MM.1S (cell line): ENCODE data around the gene HDAC5.

Source experiments
- DNase-seq: peaks from one replicate; pipeline ENCODE4 v3.0.0-alpha.2; 2015
- H2AFZ ChIP-seq: fragments of 300-600 bp; sonication (generic); 2 replicates; pipeline ENCODE4 v1.6.0; 2016; ENCODE audit warnings: antibody characterized with exemption, low read length
- H3F3A ChIP-seq: fragments of 300-600 bp; sonication (generic); 2 replicates; pipeline ENCODE4 v1.6.1; 2016; ENCODE audit warnings: mild to moderate bottlenecking, antibody characterized with exemption, low read length, moderate library complexity, mixed read lengths; ENCODE audit not compliant: insufficient read depth
- H3K27ac ChIP-seq: fragments of 300-600 bp; sonication (generic); 2 replicates; pipeline ENCODE4 v1.5.1; 2016; ENCODE audit warnings: mild to moderate bottlenecking, low read length
- H3K27me3 ChIP-seq: fragments of 300-600 bp; sonication (generic); replicated peaks from 2 replicates; pipeline ENCODE4 v1.6.0; 2016; ENCODE audit warnings: low read length; ENCODE audit not compliant: insufficient read depth
- H3K36me3 ChIP-seq: fragments of 300-600 bp; sonication (generic); replicated peaks from 2 replicates; pipeline ENCODE4 v1.6.1; 2016; ENCODE audit warnings: mild to moderate bottlenecking, low read length, mixed read lengths; ENCODE audit not compliant: insufficient read depth
- H3K4me1 ChIP-seq: fragments of 300-600 bp; sonication (generic); 2 replicates; pipeline ENCODE4 v1.6.1; 2016; ENCODE audit warnings: low read length, mixed read lengths
- H3K4me2 ChIP-seq: fragments of 300-600 bp; sonication (generic); 2 replicates; pipeline ENCODE4 v1.6.0; 2016; ENCODE audit warnings: low read depth, low read length
- H3K4me3 ChIP-seq: fragments of 300-600 bp; sonication (generic); 2 replicates; pipeline ENCODE4 v1.5.1; 2016; ENCODE audit warnings: low read length, mixed read lengths
- H3K79me2 ChIP-seq: fragments of 300-600 bp; sonication (generic); 2 replicates; pipeline ENCODE4 v1.6.1; 2016; ENCODE audit warnings: mixed run types, low read length, mixed read lengths
- H3K9ac ChIP-seq: fragments of 300-600 bp; sonication (generic); 2 replicates; pipeline ENCODE4 v1.6.1; 2016; ENCODE audit warnings: low read length, mixed read lengths
- H3K9me2 ChIP-seq: fragments of 300-600 bp; sonication (generic); replicated peaks from 2 replicates; pipeline ENCODE4 v1.6.1; 2016; ENCODE audit warnings: mild to moderate bottlenecking, low read length, mixed read lengths; ENCODE audit not compliant: insufficient read depth
- H3K9me3 ChIP-seq: fragments of 300-600 bp; sonication (generic); replicated peaks from 2 replicates; pipeline ENCODE4 v1.6.1; 2016; ENCODE audit warnings: mild to moderate bottlenecking, low read length, mixed read lengths; ENCODE audit not compliant: insufficient read depth
- H4K20me1 ChIP-seq: fragments of 300-600 bp; sonication (generic); 2 replicates; pipeline ENCODE4 v1.6.1; 2016; ENCODE audit warnings: mild to moderate bottlenecking, low read length, moderate library complexity, mixed read lengths; ENCODE audit not compliant: insufficient read depth
- CTCF ChIP-seq: fragments of 300-600 bp; sonication (generic); IDR thresholded peaks from 2 replicates; pipeline ENCODE4 v1.5.1; 2016; ENCODE audit warnings: antibody characterized with exemption, low read length, mixed read lengths
- EZH2 ChIP-seq: fragments of 300-600 bp; sonication (generic); optimal IDR thresholded peaks from 2 replicates; pipeline ENCODE3; 2017; ENCODE audit warnings: low read depth, mild to moderate bottlenecking, antibody characterized with exemption, low read length, mixed read lengths
- EZH2phosphoT487 ChIP-seq: fragments of 300-600 bp; sonication (generic); IDR thresholded peaks from 2 replicates; pipeline ENCODE4 v1.6.1; 2018; ENCODE audit warnings: antibody characterized with exemption, low read length

The HDAC5 gene

GRCh38 chr17:44062871-44063270 lies 60.6 kb downstream of the HDAC5 start:
- DNase-seq = no peak
- H3K36me3 ChIP-seq = peaks cover 10% of the 10 kb centered on the region; the same call in 1 of the 2 replicates
- peaks cover 90% of the 10 kb centered on the region for H3K79me2 ChIP-seq
- no peak overlapping the region for H3K9ac ChIP-seq
- H3K4me3 ChIP-seq = no peak overlapping the region
- H4K20me1 ChIP-seq = peaks cover 7% of the 10 kb centered on the region; the same call in 1 of the 2 replicates
- TF ChIP-seq EZH2phosphoT487 (no peak), CTCF (no peak), EZH2 (no peak)
- no peaks in the 10 kb centered on the region for H3K9me3 ChIP-seq
- no peaks in the 10 kb centered on the region for H3K27me3 ChIP-seq
- H3K9me2 ChIP-seq = no peaks in the 10 kb centered on the region
- H2AFZ ChIP-seq = no peak overlapping the region
- no peak overlapping the region for H3K4me2 ChIP-seq
- no peak overlapping the region for H3K27ac ChIP-seq
- peaks cover 14% of the 10 kb centered on the region for H3F3A ChIP-seq
- peaks cover 3% of the 10 kb centered on the region; the same call in 1 of the 2 replicates for H3K4me1 ChIP-seq

GRCh38 chr17:44061446-44061845 lies 62.0 kb downstream of the HDAC5 start:
- no peak overlapping the region for H3K4me3 ChIP-seq
- H3K9me3 ChIP-seq = no peaks in the 10 kb centered on the region
- H3K79me2 ChIP-seq = peaks cover 93% of the 10 kb centered on the region
- H3K9me2 ChIP-seq = no peaks in the 10 kb centered on the region
- H4K20me1 ChIP-seq = peaks cover 7% of the 10 kb centered on the region; the same call in 1 of the 2 replicates
- TF ChIP-seq CTCF = no peak
- no peak for TF ChIP-seq EZH2phosphoT487
- TF ChIP-seq EZH2 = no peak
- H3K9ac ChIP-seq = no peak overlapping the region
- H2AFZ ChIP-seq = no peak overlapping the region
- no peak for DNase-seq
- H3F3A ChIP-seq = peaks cover 11% of the 10 kb centered on the region
- H3K27me3 ChIP-seq = no peaks in the 10 kb centered on the region
- H3K4me2 ChIP-seq = no peak overlapping the region
- peaks cover 3% of the 10 kb centered on the region; the same call in 1 of the 2 replicates for H3K4me1 ChIP-seq
- H3K36me3 ChIP-seq = peaks cover 10% of the 10 kb centered on the region; the same call in 1 of the 2 replicates
- no peak overlapping the region for H3K27ac ChIP-seq

- Histone ChIP-seq H3K9ac (no peak overlapping the region), H3F3A (no peaks in the 10 kb centered on the region; the same call in 1 of the 2 replicates), H3K4me1 (no peaks in the 10 kb centered on the region), H2AFZ (no peak overlapping the region), H3K79me2 (peaks cover 91% of the 10 kb centered on the region), H3K9me2 (no peaks in the 10 kb centered on the region), H3K4me2 (no peak overlapping the region), H3K4me3 (no peak overlapping the region), H3K27ac (no peak overlapping the region), H4K20me1 (peaks cover 7% of the 10 kb centered on the region; the same call in 1 of the 2 replicates), H3K9me3 (no peaks in the 10 kb centered on the region), H3K36me3 (peaks cover 10% of the 10 kb centered on the region), H3K27me3 (no peaks in the 10 kb centered on the region)
- DNase-seq = no peak
- TF ChIP-seq CTCF = no peak
- no peak for TF ChIP-seq EZH2
Observed at GRCh38 chr17:44059101-44059892, 64.1 kb downstream of the HDAC5 start.
